ENCODE results near the gene LPCAT1. TPM values are rescaled to one million over a fixed set of nuclear protein-coding genes. Genes with fewer than 3 reads are reported as not detected.
A peak's percentile ranks its signal among the peaks of the same experiment; 100 is the strongest.

Gene LPCAT1
- total RNA-seq, 2 donors from 2014 or later: 17.1 to 27.3 TPM

- TF ChIP-seq CTCF (IDR thresholded peaks at IDR 0.05): no peak
- DNase-seq: no peak
- intact Hi-C loops (cut with DNase I): no loop called here
These were observed 2.8 kb downstream of the LPCAT1 start for GRCh38 chr5:1520791-1521453.

DNA sequence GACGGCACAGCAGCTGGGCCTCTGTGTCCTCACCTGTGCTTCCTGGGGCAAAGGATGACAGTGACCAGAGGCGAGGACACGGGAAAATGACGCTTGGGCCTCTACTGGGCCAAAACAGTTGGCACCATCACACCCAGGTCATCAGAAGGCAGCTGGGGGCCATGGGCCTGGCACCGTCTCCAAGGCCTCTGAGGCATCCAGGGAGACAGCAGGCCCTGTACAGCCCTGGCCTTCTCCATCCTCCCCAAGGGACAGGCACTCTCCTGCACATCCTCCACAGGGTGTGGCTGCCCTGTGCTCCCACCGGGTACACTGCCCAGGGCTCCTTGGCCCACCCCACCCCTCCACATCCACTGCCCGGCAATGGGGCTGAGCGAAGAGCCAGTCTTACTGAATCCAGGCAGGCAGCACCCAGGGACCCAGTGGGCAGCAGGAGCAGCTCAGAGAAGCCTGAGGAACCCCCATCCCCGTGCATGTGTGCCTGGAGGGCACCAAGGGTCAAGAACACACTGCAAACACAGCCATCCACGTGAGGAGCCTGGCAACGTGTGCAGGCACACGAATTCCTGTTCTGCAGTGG lies 4.0 kb downstream of the LPCAT1 start:
- no peak overlapping the region for H3K27ac ChIP-seq
- no peak for TF ChIP-seq CTCF (IDR thresholded peaks at IDR 0.05)
- H3K36me3 ChIP-seq: no peaks in the 10 kb centered on the region
- H3K27me3 ChIP-seq: no peaks in the 10 kb centered on the region
- intact Hi-C loops (cut with DNase I): loop anchor here (10.0 kb wide), 1 partner anchor 85 kb away; no protein-coding TSS in a partner anchor
- no peak overlapping the region for H3K9ac ChIP-seq (ENCODE audit: low read depth in 2 of 2, low read length in 2 of 2)
- no peaks in the 10 kb centered on the region for H3K4me1 ChIP-seq
- DNase-seq: peak; percentile 12
- no peaks in the 10 kb centered on the region for H3K9me3 ChIP-seq
- no peak overlapping the region for H3K4me3 ChIP-seq

More at GRCh38 chr5:1520791-1521453, 2.8 kb downstream of the LPCAT1 start:
- H3K36me3 ChIP-seq: no peaks in the 10 kb centered on the region
- H3K27me3 ChIP-seq: no peaks in the 10 kb centered on the region
- no peak overlapping the region for H3K9ac ChIP-seq (ENCODE audit: low read depth in 2 of 2, low read length in 2 of 2)
- H3K9me3 ChIP-seq: no peaks in the 10 kb centered on the region
- H3K4me1 ChIP-seq: no peaks in the 10 kb centered on the region
- H3K4me3 ChIP-seq: no peak overlapping the region
- H3K27ac ChIP-seq: no peak overlapping the region

GRCh38 chr5:1517838-1518237 lies 5.9 kb downstream of the LPCAT1 start:
- intact Hi-C loops (cut with DNase I): loop anchor here (10.0 kb wide), 1 partner anchor 87 kb away; no protein-coding TSS in a partner anchor
- no peak overlapping the region for H3K4me3 ChIP-seq
- peak; percentile 23 for DNase-seq
- H3K36me3 ChIP-seq: no peaks in the 10 kb centered on the region
- H3K4me1 ChIP-seq: no peaks in the 10 kb centered on the region
- no peak overlapping the region for H3K9ac ChIP-seq (ENCODE audit: low read depth in 2 of 2, low read length in 2 of 2)
- no peak overlapping the region for H3K27ac ChIP-seq
- TF ChIP-seq CTCF (IDR thresholded peaks at IDR 0.05): no peak
- no peaks in the 10 kb centered on the region for H3K9me3 ChIP-seq
- no peaks in the 10 kb centered on the region for H3K27me3 ChIP-seq

- DNase-seq: peak; percentile 20
- H3K36me3 ChIP-seq: no peaks in the 10 kb centered on the region
- no peak overlapping the region for H3K27ac ChIP-seq
- no peak for TF ChIP-seq CTCF (IDR thresholded peaks at IDR 0.05)
- H3K4me1 ChIP-seq: no peaks in the 10 kb centered on the region
- H3K9me3 ChIP-seq: no peaks in the 10 kb centered on the region
- H3K27me3 ChIP-seq: no peaks in the 10 kb centered on the region
- intact Hi-C loops (cut with DNase I): loop anchor here (10.0 kb wide), 1 partner anchor 88 kb away; no protein-coding TSS in a partner anchor
- no peak overlapping the region for H3K9ac ChIP-seq (ENCODE audit: low read depth in 2 of 2, low read length in 2 of 2)
- no peak overlapping the region for H3K4me3 ChIP-seq
These were observed 6.9 kb downstream of the LPCAT1 start for GRCh38 chr5:1516615-1517601.

- no peaks in the 10 kb centered on the region for H3K27me3 ChIP-seq
- H3K9ac ChIP-seq (ENCODE audit: low read depth in 2 of 2, low read length in 2 of 2): peak overlapping the region in 1 of 2 donors; percentile 24
- no peak overlapping the region for H3K27ac ChIP-seq
- H3K9me3 ChIP-seq: no peaks in the 10 kb centered on the region
- no peaks in the 10 kb centered on the region for H3K36me3 ChIP-seq
- H3K4me1 ChIP-seq: no peaks in the 10 kb centered on the region
- DNase-seq: no peak
- TF ChIP-seq CTCF (IDR thresholded peaks at IDR 0.05): no peak
- intact Hi-C loops (cut with DNase I): loop anchor here (10.0 kb wide), 1 partner anchor 89 kb away; no protein-coding TSS in a partner anchor
- H3K4me3 ChIP-seq: no peak overlapping the region
These were observed 7.7 kb downstream of the LPCAT1 start for GRCh38 chr5:1515921-1516571.
